Mesothelial cell of epicardium (in vitro differentiated cells): ENCODE results near the gene MBTD1. TPM values are rescaled to one million over a fixed set of nuclear protein-coding genes. Genes with fewer than 3 reads are reported as not detected.

Experiments used
- DNase-seq, 2 experiments: peaks; one replicate each; pipeline ENCODE4 v3.0.0; 2021; ENCODE audit warnings: low spot score in 2 of 2; ENCODE audit not compliant: unreplicated experiment in 2 of 2
- H3K27ac Mint-ChIP-seq: 2 replicates; pipeline ENCODE4 v1.8.0; 2021; ENCODE audit warnings: mixed read lengths
- H3K27me3 Mint-ChIP-seq: 2 replicates; pipeline ENCODE4 v1.8.0; 2021; ENCODE audit warnings: low read depth, mixed read lengths
- H3K36me3 Mint-ChIP-seq: 2 replicates; pipeline ENCODE4 v1.8.0; 2021; ENCODE audit warnings: mixed read lengths
- H3K4me1 Mint-ChIP-seq: 2 replicates; pipeline ENCODE4 v1.8.0; 2021; ENCODE audit warnings: mixed read lengths
- H3K4me3 Mint-ChIP-seq: 2 replicates; pipeline ENCODE4 v1.8.0; 2021; ENCODE audit warnings: mild to moderate bottlenecking, moderate library complexity, mixed read lengths
- H3K9me3 Mint-ChIP-seq: 2 replicates; pipeline ENCODE4 v1.8.0; 2021; ENCODE audit warnings: mixed read lengths
- total RNA-seq: library from RNA; stranded (reverse); gene quantifications from 3 replicates; pipeline ENCODE4 v1.2.1, GENCODE V29; 2021
- TF ChIP-seq, protein P1 (sequence below): fragments of 200-600 bp; sonication (generic); IDR thresholded peaks from one replicate; pipeline ENCODE4 v1.5.0; 2021; ENCODE audit warnings: antibody characterized with exemption; ENCODE audit not compliant: unreplicated experiment

MBTD1 gene
- total RNA-seq, 1 donor from 2014 or later, result 43.0 TPM

DNA sequence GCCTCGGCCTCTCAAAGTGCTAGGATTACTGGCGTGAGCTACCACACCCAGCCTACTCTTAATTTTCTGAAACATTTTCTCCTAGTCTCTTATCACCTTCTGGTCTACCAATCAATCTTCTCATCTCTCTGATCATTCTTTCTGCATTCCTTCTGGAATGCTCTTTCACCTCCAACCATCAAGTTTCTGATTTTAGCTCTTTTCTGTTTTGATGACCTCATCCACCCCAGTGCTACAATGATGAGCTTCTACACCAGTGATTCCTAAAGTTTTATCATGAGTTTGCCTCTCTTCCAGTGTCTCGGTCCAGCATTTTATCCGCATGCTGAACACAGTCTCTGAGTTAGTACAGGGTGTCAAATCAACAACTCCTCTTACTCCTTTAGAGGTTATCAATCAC lies 62.1 kb downstream of the MBTD1 start:
- no peaks in the 10 kb centered on the region for H3K27me3 Mint-ChIP-seq
- H3K36me3 Mint-ChIP-seq, result peaks cover 41% of the 10 kb centered on the region
- TF ChIP-seq, protein P1, sequence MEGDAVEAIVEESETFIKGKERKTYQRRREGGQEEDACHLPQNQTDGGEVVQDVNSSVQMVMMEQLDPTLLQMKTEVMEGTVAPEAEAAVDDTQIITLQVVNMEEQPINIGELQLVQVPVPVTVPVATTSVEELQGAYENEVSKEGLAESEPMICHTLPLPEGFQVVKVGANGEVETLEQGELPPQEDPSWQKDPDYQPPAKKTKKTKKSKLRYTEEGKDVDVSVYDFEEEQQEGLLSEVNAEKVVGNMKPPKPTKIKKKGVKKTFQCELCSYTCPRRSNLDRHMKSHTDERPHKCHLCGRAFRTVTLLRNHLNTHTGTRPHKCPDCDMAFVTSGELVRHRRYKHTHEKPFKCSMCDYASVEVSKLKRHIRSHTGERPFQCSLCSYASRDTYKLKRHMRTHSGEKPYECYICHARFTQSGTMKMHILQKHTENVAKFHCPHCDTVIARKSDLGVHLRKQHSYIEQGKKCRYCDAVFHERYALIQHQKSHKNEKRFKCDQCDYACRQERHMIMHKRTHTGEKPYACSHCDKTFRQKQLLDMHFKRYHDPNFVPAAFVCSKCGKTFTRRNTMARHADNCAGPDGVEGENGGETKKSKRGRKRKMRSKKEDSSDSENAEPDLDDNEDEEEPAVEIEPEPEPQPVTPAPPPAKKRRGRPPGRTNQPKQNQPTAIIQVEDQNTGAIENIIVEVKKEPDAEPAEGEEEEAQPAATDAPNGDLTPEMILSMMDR, result no peak
- no peaks in the 10 kb centered on the region for H3K4me1 Mint-ChIP-seq
- no peak overlapping the region for H3K4me3 Mint-ChIP-seq
- H3K27ac Mint-ChIP-seq, result no peak overlapping the region
- no peaks in the 10 kb centered on the region for H3K9me3 Mint-ChIP-seq
- no peak for DNase-seq

DNA sequence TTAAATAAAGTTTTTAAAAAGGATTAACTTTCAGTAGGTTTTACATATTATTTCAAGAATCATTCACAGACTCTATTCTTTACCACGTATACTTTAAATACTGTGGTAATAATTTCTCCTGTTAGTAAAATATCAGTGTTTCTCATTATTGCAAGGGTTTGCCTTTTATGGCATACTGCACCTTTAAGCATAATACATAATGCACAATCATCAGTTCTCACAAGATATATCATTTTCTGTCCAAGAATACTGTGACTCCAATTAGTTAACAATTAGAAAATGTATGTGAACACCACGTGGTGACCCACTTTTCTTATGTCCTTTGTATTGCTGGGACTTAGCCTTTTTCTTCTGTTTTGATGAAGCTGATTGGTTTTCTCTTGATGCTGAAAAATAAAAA lies 68.0 kb downstream of the MBTD1 start:
- H3K4me1 Mint-ChIP-seq, result no peaks in the 10 kb centered on the region
- no peak for DNase-seq
- H3K27me3 Mint-ChIP-seq, result no peaks in the 10 kb centered on the region
- no peak overlapping the region for H3K4me3 Mint-ChIP-seq
- peaks cover 39% of the 10 kb centered on the region for H3K36me3 Mint-ChIP-seq
- H3K9me3 Mint-ChIP-seq, result no peaks in the 10 kb centered on the region
- no peak overlapping the region for H3K27ac Mint-ChIP-seq
- TF ChIP-seq, protein P1, result no peak

DNA sequence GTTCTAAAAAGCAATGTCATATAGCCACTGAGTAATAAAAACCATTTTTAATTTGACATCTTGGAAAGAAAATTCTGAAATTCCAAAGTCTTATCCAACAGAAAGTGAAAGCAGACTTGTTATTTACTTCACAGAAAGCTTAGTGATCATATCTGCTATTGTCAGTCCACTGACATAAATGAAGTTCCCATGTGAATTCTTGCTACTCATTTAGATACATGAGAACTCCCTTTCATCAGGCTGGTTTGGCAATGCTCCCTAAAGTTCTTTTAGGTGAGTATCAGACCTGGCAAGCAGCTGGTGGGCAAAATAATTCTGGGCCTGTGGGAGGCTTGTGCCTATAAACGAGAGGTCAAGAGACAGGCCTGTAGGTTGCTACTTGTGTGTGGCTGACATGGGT lies 70.2 kb downstream of the MBTD1 start:
- H3K4me3 Mint-ChIP-seq, result no peak overlapping the region
- H3K27ac Mint-ChIP-seq, result peak overlapping the region; percentile 11
- no peaks in the 10 kb centered on the region for H3K27me3 Mint-ChIP-seq
- H3K36me3 Mint-ChIP-seq, result peaks cover 45% of the 10 kb centered on the region
- TF ChIP-seq, protein P1, result no peak
- H3K9me3 Mint-ChIP-seq, result no peaks in the 10 kb centered on the region
- H3K4me1 Mint-ChIP-seq, result no peaks in the 10 kb centered on the region
- no peak for DNase-seq

DNA sequence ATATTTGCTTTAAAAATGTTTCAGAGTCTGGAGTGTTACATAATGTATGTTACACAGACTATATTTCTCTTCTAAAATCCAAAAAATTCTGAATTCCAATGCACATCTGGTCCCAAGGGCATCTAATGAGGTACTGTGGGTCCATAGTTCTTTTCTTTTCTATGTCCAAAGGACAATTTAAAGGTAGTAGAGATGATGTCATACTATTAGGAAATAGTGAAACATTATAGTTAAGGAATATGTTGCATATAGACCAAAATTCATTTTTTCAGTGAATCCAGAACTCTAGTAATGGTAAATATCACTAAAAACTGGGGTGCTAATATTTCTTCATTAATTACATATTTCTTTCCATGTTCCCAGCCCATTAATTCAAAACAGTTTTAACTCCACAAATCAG lies 70.7 kb downstream of the MBTD1 start:
- peak overlapping the region; percentile 11 for H3K27ac Mint-ChIP-seq
- peaks cover 4% of the 10 kb centered on the region for H3K4me1 Mint-ChIP-seq
- peaks cover 47% of the 10 kb centered on the region for H3K36me3 Mint-ChIP-seq
- no peaks in the 10 kb centered on the region for H3K9me3 Mint-ChIP-seq
- no peaks in the 10 kb centered on the region for H3K27me3 Mint-ChIP-seq
- H3K4me3 Mint-ChIP-seq, result no peak overlapping the region
- no peak for DNase-seq
- TF ChIP-seq, protein P1, result no peak

DNA sequence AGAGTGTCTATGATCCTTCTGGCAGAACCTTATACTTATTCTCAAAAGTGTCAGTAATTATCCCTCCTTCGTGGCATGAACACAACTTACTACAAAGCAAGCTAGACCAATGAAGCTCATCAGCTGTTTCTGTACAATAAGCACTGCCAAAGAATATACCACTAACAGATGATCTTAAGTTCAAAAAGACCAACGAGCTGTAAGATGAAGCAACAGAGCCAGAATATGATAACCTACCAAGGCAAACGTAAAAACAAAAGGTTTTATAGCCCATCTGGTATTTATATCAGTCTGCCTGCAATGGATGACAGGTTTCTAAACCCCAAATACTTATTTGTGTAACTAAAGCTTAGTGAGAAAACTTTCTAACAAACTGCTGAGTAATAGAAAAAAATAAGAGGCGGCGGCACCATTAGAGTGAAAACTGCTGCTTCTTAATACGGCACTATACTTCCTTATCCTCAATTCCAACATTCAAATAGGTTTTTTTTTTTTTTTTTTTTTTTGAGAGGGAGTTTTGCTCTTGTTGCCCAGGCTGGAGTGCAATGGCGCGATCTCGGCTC lies 71.5 kb downstream of the MBTD1 start:
- DNase-seq, result no peak
- Mint-ChIP-seq H3K4me1 (peaks cover 7% of the 10 kb centered on the region), H3K9me3 (no peaks in the 10 kb centered on the region), H3K4me3 (no peak overlapping the region), H3K27ac (no peak overlapping the region), H3K27me3 (no peaks in the 10 kb centered on the region), H3K36me3 (peaks cover 43% of the 10 kb centered on the region)
- TF ChIP-seq, protein P1, result no peak
